IPS DF 4.7 (cell line): ENCODE data around the gene PRIM2.
"Not testable (repeated sequence)": the region's sequence is repeated elsewhere in the genome, so short reads cannot be mapped to it uniquely, and the experiment has no call there.

Source experiments
- DNase-seq: peaks from one replicate; pipeline ENCODE4 v3.0.0-alpha.2; 2013; ENCODE audit warnings: low spot score; ENCODE audit errors: extremely low read depth

The PRIM2 gene

GRCh38 chr6:57444787-57445186 lies 127.4 kb downstream of the PRIM2 start:
- not testable (repeated sequence) for DNase-seq

- not testable (repeated sequence) for DNase-seq
Measured at GRCh38 chr6:57445379-57445778, 127.9 kb downstream of the PRIM2 start.

- not testable (repeated sequence) for DNase-seq
Measured at GRCh38 chr6:57445790-57446468, 128.5 kb downstream of the PRIM2 start.

- not testable (repeated sequence) for DNase-seq
Measured at GRCh38 chr6:57449496-57450066, 132.2 kb downstream of the PRIM2 start.

- not testable (repeated sequence) for DNase-seq
Measured at GRCh38 chr6:57459781-57460180, 142.4 kb downstream of the PRIM2 start.

GRCh38 chr6:57461022-57461421 lies 143.6 kb downstream of the PRIM2 start:
- not testable (repeated sequence) for DNase-seq

- DNase-seq: not testable (repeated sequence)
Measured at GRCh38 chr6:57463809-57464208, 146.4 kb downstream of the PRIM2 start.

GRCh38 chr6:57465968-57466367 lies 148.5 kb downstream of the PRIM2 start:
- DNase-seq: not testable (repeated sequence)

GRCh38 chr6:57469072-57469471 lies 151.6 kb downstream of the PRIM2 start:
- no peak for DNase-seq

GRCh38 chr6:57470148-57470547 lies 152.7 kb downstream of the PRIM2 start:
- DNase-seq: not testable (repeated sequence)

GRCh38 chr6:57471314-57471864 lies 154.0 kb downstream of the PRIM2 start:
- not testable (repeated sequence) for DNase-seq

- DNase-seq: not testable (repeated sequence)
Measured at GRCh38 chr6:57472861-57473362, 155.5 kb downstream of the PRIM2 start.

- not testable (repeated sequence) for DNase-seq
Measured at GRCh38 chr6:57474862-57475475, 157.5 kb downstream of the PRIM2 start.

- DNase-seq: not testable (repeated sequence)
Measured at GRCh38 chr6:57475656-57476055, 158.2 kb downstream of the PRIM2 start.

GRCh38 chr6:57480194-57480593 lies 162.8 kb downstream of the PRIM2 start:
- DNase-seq: not testable (repeated sequence)

GRCh38 chr6:57481121-57481520 lies 163.7 kb downstream of the PRIM2 start:
- not testable (repeated sequence) for DNase-seq

GRCh38 chr6:57482471-57482870 lies 165.0 kb downstream of the PRIM2 start:
- DNase-seq: not testable (repeated sequence)

- not testable (repeated sequence) for DNase-seq
Measured at GRCh38 chr6:57486494-57487081, 169.2 kb downstream of the PRIM2 start.

GRCh38 chr6:57488551-57488950 lies 171.1 kb downstream of the PRIM2 start:
- DNase-seq: not testable (repeated sequence)

GRCh38 chr6:57489887-57490286 lies 172.5 kb downstream of the PRIM2 start:
- DNase-seq: peak; percentile 30

GRCh38 chr6:57491795-57492194 lies 174.4 kb downstream of the PRIM2 start:
- DNase-seq: not testable (repeated sequence)
